Occipital lobe (tissue), 2 donors: Measurements from ENCODE around the gene PSENEN. TPM values are rescaled to one million over a fixed set of nuclear protein-coding genes. Genes with fewer than 3 reads are reported as not detected.

Experiments used
- DNase-seq: peaks from one replicate; lab custom pipeline; 2025; lab: John Stamatoyannopoulos, UW
- total RNA-seq: library from RNA; depleted of rRNA; stranded (reverse); fragments of >200 nt; gene quantifications from one replicate; pipeline ENCODE4 v1.2.3, GENCODE V29; 2014

Gene PSENEN
- total RNA-seq, result 7.2 TPM

DNA sequence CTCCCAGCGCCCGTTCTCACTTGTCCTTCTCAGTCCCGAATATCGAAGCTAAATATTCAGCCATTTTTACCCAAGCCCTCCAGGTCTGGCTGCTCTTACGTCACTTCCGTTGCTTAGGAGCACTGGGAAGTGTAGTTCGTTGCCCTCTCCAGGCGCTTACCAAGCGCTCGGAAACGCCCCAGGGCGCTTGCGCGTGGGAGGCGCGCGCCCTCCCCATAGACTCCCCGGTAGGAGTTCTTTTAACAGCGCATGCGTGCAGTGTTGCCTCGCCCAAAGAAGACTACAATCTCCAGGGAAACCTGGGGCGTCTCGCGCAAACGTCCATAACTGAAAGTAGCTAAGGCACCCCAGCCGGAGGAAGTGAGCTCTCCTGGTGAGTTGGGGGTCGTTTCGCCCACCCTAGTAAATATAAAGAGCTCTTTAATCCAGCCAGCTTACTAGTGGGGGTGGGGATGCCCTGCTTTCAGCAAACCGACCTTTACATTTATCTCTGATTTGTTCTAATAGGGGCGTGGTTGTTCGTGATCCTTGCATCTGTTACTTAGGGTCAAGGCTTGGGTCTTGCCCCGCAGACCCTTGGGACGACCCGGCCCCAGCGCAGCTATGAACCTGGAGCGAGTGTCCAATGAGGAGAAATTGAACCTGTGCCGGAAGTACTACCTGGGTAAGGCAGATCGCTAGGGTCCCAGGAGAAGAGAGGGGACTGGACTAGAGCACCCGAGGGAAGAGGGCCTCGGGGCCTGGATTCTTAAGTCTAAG lies at the start of gene PSENEN, which contains the start of gene U2AF1L4:
PSENEN (plus strand) TSS at position 324 of the 759 bp plus-strand sequence; CDS start at position 604, 280 bp downstream.
U2AF1L4 (minus strand) TSS at position 91 of the 759 bp plus-strand sequence; CDS start at position 64, 27 bp downstream.
- peak; percentile 97 for DNase-seq

DNA sequence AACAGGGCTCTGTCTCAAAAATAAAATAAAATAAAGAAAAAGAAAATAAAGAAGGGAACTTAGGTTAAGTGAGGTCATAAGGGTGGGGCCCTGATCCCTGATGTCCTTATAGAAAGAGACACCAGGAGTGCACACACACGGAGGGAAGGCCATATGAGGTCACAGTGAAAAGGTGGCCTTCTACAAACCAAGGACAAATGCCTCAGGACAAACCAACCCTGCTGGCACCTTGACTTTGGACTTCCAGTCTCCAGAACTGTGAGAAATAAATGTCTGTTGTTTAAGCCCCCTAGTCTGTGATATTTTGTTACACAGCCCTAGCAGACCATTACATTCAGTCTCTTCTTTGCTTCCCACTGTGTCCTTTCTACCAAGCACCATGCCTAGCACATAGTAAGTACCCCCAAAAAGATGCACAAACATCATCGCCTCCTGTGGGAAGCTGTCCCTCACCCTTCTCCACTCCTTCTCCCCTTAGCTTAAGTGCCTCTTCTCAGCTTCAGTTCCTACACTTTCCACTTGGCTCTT lies 49.5 kb upstream of the PSENEN start:
- no peak for DNase-seq

GRCh38 chr19:35696835-35697234 lies 48.6 kb upstream of the PSENEN start:
- DNase-seq, result no peak

DNA sequence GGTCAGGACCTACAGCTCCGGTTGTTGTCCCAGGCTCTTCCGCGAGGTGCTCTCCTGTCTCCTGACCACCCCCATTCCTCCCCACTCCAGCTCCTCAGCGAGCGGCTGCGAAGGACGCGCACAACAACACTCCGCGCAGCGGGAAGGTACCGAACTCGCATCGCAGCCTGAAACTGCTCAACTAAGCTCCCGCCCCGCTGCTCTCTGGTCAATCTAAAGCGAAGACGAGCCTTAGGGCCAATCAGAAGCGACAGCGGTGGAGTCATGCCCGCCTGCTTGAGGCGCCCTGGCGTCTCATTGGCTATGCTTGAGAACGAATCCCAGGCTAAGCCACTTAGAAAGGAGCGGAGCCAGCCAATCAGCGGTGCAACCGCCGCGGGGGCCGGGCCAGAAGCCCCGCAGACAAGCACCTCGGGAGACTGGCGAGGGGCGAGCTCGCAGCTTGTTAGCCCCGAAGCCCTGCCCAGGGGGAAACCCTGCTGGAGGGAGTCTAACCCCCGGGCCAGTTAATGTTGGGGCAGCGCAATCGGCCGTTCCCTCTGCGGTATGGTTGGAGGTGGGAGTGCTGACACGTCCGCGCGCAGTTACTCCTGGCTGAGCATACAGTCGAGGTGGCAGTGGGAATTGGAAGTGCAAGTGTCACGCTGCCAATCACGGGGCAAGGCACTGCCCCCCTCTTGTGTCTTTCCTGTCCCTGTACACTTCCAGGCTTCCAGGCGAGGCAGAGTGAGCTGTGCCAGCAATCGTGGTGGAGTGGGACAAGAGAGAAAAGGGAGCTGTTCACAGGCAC lies 43.0 kb upstream of the PSENEN start:
- peak; percentile 98 for DNase-seq

GRCh38 chr19:35703343-35703742 lies 42.1 kb upstream of the PSENEN start:
- DNase-seq, result no peak

GRCh38 chr19:35704218-35704617 lies 41.2 kb upstream of the PSENEN start, which contains the start of gene ZBTB32:
Gene ZBTB32, plus strand, starts transcription at chr19:35704558. Its CDS starts 10,069 bp downstream, at chr19:35714627.
- no peak for DNase-seq

- no peak for DNase-seq
These were observed 37.1 kb upstream of the PSENEN start for GRCh38 chr19:35708391-35708790.

- DNase-seq, result no peak
These were observed 34.4 kb upstream of the PSENEN start for GRCh38 chr19:35710784-35711723.

DNA sequence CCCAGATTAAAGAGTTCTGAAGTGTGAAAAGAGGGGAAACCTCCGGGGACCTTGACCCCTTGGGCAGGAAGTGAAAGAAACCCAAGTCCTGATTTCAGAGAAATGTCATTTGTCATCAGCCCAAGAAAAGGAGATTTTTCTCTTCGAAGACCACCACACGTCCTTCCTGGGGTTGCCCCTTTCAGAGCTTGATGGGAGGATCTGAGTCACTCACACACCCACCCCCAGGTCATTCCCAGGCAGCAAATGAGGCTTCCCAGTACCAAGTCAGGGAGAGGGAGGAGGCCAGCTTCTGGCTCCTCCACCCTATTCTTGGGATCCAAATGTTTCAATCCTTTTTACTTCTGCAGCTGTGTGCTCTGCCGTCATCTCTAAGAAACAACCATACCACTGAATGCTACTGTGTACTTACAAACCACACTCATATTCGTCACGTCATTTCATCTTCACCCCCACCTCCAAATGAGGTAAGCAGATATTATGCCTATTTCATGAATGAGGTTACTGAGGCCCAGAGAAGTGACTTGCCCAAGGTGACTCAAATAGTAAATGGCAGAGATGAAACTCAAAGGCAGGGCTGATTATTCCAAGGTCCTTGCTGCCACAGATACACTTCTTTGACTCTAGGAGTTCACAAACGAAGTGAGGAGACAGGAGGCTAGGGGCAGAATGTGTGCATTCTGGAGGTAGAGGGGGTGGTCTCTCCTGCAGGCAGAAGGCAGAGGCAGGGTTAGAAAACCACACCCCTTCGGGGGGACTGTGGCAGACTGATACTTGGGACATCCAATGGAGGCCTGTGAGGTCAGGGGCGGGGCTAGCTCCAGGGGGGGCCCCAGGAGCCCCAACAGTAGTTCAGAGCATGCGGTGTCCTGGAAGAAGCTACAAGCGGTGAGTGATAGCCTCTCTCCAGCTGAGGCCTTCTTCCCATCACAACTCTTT lies 32.6 kb upstream of the PSENEN start:
- no peak for DNase-seq

DNA sequence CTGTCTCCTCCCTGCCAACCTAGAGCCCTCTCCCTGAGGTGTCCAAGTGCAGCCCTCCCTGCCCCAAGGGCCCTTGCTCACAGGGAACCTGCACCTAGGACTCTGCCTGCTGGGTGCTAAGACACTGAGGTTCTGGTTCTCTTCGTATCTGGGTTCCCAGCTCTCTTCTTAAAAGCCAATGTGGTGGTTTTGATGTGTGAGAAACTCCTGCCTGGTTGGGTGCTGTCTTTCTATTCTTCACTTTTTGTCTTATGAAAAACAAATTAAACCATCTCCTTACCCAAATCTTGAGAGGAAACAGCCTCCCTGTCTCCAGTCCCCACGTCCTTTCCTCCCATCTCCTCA lies 32.0 kb upstream of the PSENEN start:
- no peak for DNase-seq

DNA sequence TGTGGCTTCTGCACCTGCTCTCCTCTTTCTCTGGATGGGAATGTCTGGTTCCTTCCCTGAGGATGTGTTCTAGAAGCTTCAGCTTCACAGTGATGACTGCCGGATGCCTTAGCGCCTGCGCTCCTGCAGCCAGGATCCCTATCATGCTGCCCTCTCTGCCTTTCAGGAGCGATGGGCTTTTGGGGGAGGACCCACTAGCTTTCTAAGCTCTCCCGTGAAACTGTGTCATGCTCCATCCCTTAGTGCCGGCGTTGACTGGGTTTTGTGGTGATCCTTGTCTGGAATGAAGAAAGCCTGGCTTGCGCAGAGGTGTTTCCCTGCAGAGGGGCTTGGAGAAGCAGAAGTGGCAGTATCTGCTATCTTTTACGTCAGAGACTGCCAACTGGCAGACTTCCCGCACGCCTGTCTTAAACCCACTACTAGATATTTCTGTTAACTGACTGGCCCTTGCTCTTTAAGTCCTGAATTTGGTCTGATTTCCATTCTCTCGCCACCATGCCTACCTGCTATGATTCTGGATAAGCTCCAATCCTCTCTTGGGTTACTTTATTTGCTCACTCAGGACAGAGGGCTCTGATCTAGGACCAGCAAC lies 31.5 kb upstream of the PSENEN start:
- DNase-seq, result no peak

DNA sequence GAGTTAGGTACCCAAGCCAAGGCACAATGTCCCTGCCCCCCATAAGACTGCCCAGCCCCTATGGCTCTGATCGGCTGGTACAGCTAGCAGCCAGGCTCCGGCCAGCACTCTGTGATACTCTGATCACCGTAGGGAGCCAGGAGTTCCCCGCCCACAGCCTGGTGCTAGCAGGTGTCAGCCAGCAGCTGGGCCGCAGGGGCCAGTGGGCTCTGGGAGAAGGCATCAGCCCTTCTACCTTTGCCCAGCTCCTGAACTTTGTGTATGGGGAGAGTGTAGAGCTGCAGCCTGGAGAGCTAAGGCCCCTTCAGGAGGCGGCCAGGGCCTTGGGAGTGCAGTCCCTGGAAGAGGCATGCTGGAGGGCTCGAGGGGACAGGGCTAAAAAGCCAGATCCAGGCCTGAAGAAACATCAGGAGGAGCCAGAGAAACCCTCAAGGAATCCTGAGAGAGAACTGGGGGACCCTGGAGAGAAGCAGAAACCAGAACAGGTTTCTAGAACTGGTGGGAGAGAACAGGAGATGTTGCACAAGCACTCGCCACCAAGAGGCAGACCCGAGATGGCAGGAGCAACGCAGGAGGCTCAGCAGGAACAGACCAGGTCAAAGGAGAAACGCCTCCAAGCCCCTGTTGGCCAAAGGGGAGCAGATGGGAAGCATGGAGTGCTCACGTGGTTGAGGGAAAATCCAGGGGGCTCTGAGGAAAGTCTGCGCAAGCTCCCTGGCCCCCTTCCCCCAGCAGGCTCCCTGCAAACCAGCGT lies 30.7 kb upstream of the PSENEN start:
- DNase-seq, result no peak

GRCh38 chr19:35715355-35715809 lies 30.1 kb upstream of the PSENEN start:
- no peak for DNase-seq

- peak; percentile 58 for DNase-seq
These were observed 29.3 kb upstream of the PSENEN start for GRCh38 chr19:35715981-35716800.

GRCh38 chr19:35716801-35717664 lies 28.4 kb upstream of the PSENEN start:
- peak; percentile 94 for DNase-seq

DNA sequence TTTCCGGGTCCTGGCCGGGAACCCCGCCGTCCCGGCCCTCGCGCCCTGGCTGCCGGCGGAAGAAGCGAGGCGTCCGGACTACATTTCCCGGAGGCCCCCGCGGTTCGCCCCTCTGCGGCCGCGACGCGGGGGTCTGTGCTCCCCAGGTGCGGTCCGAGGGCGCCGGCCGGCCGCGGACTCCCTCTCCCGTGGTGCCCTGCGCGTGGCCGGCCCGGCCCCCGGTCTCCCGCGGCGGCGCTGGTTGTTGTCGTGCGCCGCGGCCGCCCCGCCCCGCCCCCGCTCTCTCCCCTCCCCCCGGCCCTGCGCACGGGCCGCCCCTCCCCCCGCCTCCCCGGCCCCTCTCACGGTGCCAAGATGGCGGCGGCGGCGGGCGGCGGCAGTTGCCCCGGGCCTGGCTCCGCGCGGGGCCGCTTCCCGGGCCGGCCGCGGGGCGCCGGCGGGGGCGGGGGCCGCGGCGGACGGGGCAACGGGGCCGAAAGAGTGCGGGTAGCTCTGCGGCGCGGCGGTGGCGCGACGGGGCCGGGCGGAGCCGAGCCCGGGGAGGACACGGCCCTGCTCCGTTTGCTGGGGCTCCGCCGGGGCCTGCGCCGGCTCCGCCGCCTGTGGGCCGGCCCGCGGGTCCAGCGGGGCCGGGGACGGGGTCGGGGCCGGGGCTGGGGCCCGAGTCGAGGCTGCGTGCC lies 27.6 kb upstream of the PSENEN start, which contains the start of gene KMT2B:
KMT2B (plus strand) TSS at position 339 of the 680 bp plus-strand sequence; CDS start at position 355, 16 bp downstream.
- no peak for DNase-seq
